Endodermal cell (in vitro differentiated cells): Measurements from ENCODE around the gene FGF22. TPM values are rescaled to one million over a fixed set of nuclear protein-coding genes. Genes with fewer than 3 reads are reported as not detected.

Experiments
- DNase-seq: peaks from one replicate; pipeline ENCODE4 v3.0.0-alpha.2; 2017
- H3K27ac ChIP-seq: 2 replicates; pipeline ENCODE4 v1.5.1; 2013; ENCODE audit warnings: mild to moderate bottlenecking, low read depth, low read length, moderate library complexity
- H3K27me3 ChIP-seq: 2 replicates; pipeline ENCODE4 v1.6.1; 2013; ENCODE audit warnings: mild to moderate bottlenecking, low read length, moderate library complexity; ENCODE audit not compliant: insufficient read depth, control insufficient read depth, poor library complexity, severe bottlenecking
- H3K36me3 ChIP-seq: 2 replicates; pipeline ENCODE4 v1.7.0; 2013; ENCODE audit warnings: mild to moderate bottlenecking, low read length, moderate library complexity; ENCODE audit not compliant: control insufficient read depth, insufficient read depth
- H3K4me1 ChIP-seq: one replicate; pipeline ENCODE4 v1.7.0; 2013; ENCODE audit warnings: low read length; ENCODE audit not compliant: control insufficient read depth, insufficient read depth
- H3K4me3 ChIP-seq: 2 replicates; pipeline ENCODE4 v1.5.1; 2013; ENCODE audit warnings: mild to moderate bottlenecking, low read length, moderate library complexity
- H3K9ac ChIP-seq: 2 replicates; pipeline ENCODE4 v1.6.1; 2013; ENCODE audit warnings: mild to moderate bottlenecking, low read length, moderate library complexity; ENCODE audit not compliant: poor library complexity, severe bottlenecking; ENCODE audit errors: extremely low read depth
- H3K9me3 ChIP-seq: 2 replicates; pipeline ENCODE4 v1.6.1; 2013; ENCODE audit warnings: mild to moderate bottlenecking, low read length, moderate library complexity; ENCODE audit not compliant: control insufficient read depth
- H3K27ac Mint-ChIP-seq: 2 replicates; pipeline ENCODE4 v1.8.0; 2020; ENCODE audit warnings: mixed read lengths
- H3K27me3 Mint-ChIP-seq: 2 replicates; pipeline ENCODE4 v1.8.0; 2021; ENCODE audit warnings: mild to moderate bottlenecking, mixed read lengths; ENCODE audit not compliant: insufficient read depth
- H3K36me3 Mint-ChIP-seq: 2 replicates; pipeline ENCODE4 v1.8.0; 2020; ENCODE audit warnings: low read depth, mixed read lengths
- H3K4me1 Mint-ChIP-seq: 2 replicates; pipeline ENCODE4 v1.8.0; 2020; ENCODE audit warnings: mixed read lengths
- H3K4me3 Mint-ChIP-seq: 2 replicates; pipeline ENCODE4 v1.8.0; 2020; ENCODE audit warnings: mild to moderate bottlenecking, moderate library complexity, mixed read lengths
- H3K9me3 Mint-ChIP-seq: 2 replicates; pipeline ENCODE4 v1.8.0; 2020; ENCODE audit warnings: mild to moderate bottlenecking, mixed read lengths
- WGBS, 2 experiments: methylation state at CpG; one replicate each; pipeline versions ENCODE4 v1.1.5 to v1.1.7; 2013; ENCODE audit warnings: missing lambda C conversion rate in 2 of 2, mixed read lengths in 1 of 2; ENCODE audit not compliant: insufficient coverage in 1 of 2, insufficient read length in 1 of 2; 5-methylcytosine and 5-hydroxymethylcytosine counted together
- long read RNA-seq, 4 experiments: library from polyadenylated mRNA in 2 of 4; library from RNA in 1 of 4; library from capped mRNA in 1 of 4; stranded (forward) in 3 of 4; unstranded in 1 of 4; transcript quantifications; one replicate each; pipeline ENCODE4 v2.0.0, GENCODE V29; 2020 to 2021; ENCODE audit warnings: inconsistent platforms in 1 of 4
- polyA plus RNA-seq, 2 experiments: library from polyadenylated mRNA; stranded (reverse); fragments of 50-300 nt; gene quantifications; one replicate each; pipeline ENCODE4 v1.2.3, GENCODE V29; 2013
- total RNA-seq, 2 donors: library from RNA; stranded (reverse); fragmentation: NEBNext Ultra II Directional in 1 of 2; extraction: Animal tissue kit (Norgen Biotek cat#: 25700) in 1 of 2; gene quantifications; 2 replicates in 1 of 2; 3 replicates in 1 of 2; pipeline ENCODE4 v1.2.1, GENCODE V29; 2021
- TF ChIP-seq, protein P1 (sequence below): fragments of 200-600 bp; sonication (generic); conservative IDR thresholded peaks from 2 replicates; pipeline ENCODE4 v1.5.0; 2021; ENCODE audit warnings: antibody characterized with exemption, mild to moderate bottlenecking

Gene FGF22
- under 1 TPM; 0.81 to 0.82 TPM for total RNA-seq
- 0.21 TPM for polyA plus RNA-seq (2013, experiment 1 of 2)
- polyA plus RNA-seq (2013, experiment 2 of 2), result not detected
- long read RNA-seq, experiment 1, result 0 reads
- long read RNA-seq, experiment 2, partial matches to known transcripts, result 0 of 1 reads
- long read RNA-seq, experiment 2, other reads (novel, unspliced or antisense), result 0 of 1 reads
- long read RNA-seq, experiment 3, partial matches to known transcripts, result 0 of 1 reads
- long read RNA-seq, experiment 3, other reads (novel, unspliced or antisense), result 1 of 1 reads
- long read RNA-seq, experiment 4, result 0 reads

DNA sequence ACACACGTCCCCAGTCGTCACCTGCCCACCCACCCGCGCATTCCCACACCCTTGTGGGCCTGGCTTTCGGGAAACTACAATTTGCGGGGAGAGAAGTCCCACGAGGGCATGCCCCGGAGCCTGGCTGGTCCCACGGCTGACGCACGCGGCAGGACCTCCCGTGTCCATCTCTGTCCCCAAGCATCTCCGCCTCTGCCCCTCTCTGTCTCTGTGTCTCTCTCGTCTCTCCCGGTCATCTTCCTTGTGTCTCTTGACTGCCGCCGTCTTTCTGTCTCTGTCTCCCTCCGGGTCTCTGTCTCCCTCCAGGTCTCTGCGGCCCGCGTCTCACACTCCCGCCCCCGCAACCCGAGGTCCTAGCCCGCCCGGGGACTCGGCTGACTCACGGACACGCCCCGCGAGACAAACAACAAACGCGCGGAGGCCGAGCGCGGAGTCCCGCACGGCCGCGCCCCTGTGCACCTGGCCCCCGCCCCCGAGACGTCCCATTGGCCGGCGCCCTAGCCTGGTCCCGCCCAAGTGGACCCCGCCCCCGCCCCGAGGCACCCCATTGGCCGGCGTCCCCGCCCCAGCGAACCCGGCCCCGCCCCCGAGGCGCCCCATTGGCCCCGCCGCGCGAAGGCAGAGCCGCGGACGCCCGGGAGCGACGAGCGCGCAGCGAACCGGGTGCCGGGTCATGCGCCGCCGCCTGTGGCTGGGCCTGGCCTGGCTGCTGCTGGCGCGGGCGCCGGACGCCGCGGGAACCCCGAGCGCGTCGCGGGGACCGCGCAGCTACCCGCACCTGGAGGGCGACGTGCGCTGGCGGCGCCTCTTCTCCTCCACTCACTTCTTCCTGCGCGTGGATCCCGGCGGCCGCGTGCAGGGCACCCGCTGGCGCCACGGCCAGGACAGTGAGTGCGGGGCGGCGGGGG is at the start of gene FGF22:
TSS of gene FGF22 (plus strand) at position 627 of the 908 bp plus-strand sequence. CDS start at position 674, 47 bp downstream.
- Mint-ChIP-seq H3K27me3 (peaks cover 33% of the 10 kb centered on the region), H3K27ac (peak within 1 kb of the TSS; percentile 35), H3K9me3 (no peaks in the 10 kb centered on the region), H3K4me3 (peak within 1 kb of the TSS; percentile 54), H3K36me3 (no peaks in the 10 kb centered on the region), H3K4me1 (no peaks in the 10 kb centered on the region)
- WGBS, 2 experiments, result 9 to 21% methylated on average over 35 to 106 of the region's 109 CpGs
- TF ChIP-seq, protein P1, sequence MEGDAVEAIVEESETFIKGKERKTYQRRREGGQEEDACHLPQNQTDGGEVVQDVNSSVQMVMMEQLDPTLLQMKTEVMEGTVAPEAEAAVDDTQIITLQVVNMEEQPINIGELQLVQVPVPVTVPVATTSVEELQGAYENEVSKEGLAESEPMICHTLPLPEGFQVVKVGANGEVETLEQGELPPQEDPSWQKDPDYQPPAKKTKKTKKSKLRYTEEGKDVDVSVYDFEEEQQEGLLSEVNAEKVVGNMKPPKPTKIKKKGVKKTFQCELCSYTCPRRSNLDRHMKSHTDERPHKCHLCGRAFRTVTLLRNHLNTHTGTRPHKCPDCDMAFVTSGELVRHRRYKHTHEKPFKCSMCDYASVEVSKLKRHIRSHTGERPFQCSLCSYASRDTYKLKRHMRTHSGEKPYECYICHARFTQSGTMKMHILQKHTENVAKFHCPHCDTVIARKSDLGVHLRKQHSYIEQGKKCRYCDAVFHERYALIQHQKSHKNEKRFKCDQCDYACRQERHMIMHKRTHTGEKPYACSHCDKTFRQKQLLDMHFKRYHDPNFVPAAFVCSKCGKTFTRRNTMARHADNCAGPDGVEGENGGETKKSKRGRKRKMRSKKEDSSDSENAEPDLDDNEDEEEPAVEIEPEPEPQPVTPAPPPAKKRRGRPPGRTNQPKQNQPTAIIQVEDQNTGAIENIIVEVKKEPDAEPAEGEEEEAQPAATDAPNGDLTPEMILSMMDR, result no peak
- peaks cover 21% of the 10 kb centered on the region for H3K27me3 ChIP-seq
- DNase-seq, result peak; percentile 98
- no peak within 1 kb of the TSS for H3K9ac ChIP-seq
- H3K4me1 ChIP-seq, result no peaks in the 10 kb centered on the region
- no peak within 1 kb of the TSS for H3K27ac ChIP-seq
- peak within 1 kb of the TSS; percentile 77 for H3K4me3 ChIP-seq
- no peaks in the 10 kb centered on the region for H3K9me3 ChIP-seq
- H3K36me3 ChIP-seq, result no peaks in the 10 kb centered on the region

GRCh38 chr19:590396-590745 is 49.3 kb upstream of the FGF22 start:
- Histone ChIP-seq H3K9me3 (no peaks in the 10 kb centered on the region), H3K36me3 (no peaks in the 10 kb centered on the region), H3K27ac (no peak overlapping the region), H3K27me3 (peaks cover 58% of the 10 kb centered on the region), H3K4me1 (no peaks in the 10 kb centered on the region), H3K9ac (no peak overlapping the region), H3K4me3 (no peak overlapping the region)
- DNase-seq, result peak; percentile 74
- Mint-ChIP-seq H3K9me3 (no peaks in the 10 kb centered on the region), H3K27ac (no peak overlapping the region), H3K36me3 (no peaks in the 10 kb centered on the region), H3K4me1 (no peaks in the 10 kb centered on the region), H3K27me3 (peaks cover 49% of the 10 kb centered on the region), H3K4me3 (no peak overlapping the region)
- TF ChIP-seq, protein P1, result no peak
- 1 to 3% methylated on average over 12 to 50 of the region's 50 CpGs for WGBS, 2 experiments

- DNase-seq, result no peak
- no peak overlapping the region for H3K27ac Mint-ChIP-seq
- no peaks in the 10 kb centered on the region for H3K36me3 Mint-ChIP-seq
- H3K9ac ChIP-seq, result no peak overlapping the region
- 14 to 20% methylated on average over 1 to 41 of the region's 41 CpGs for whole genome bisulfite sequencing, 2 experiments
- no peaks in the 10 kb centered on the region for H3K9me3 Mint-ChIP-seq
- H3K4me1 Mint-ChIP-seq, result no peaks in the 10 kb centered on the region
- H3K4me3 Mint-ChIP-seq, result no peak overlapping the region
- TF ChIP-seq, protein P1, result no peak
- H3K36me3 ChIP-seq, result no peaks in the 10 kb centered on the region
- H3K4me1 ChIP-seq, result no peaks in the 10 kb centered on the region
- H3K27ac ChIP-seq, result no peak overlapping the region
- no peak overlapping the region for H3K4me3 ChIP-seq
- peaks cover 58% of the 10 kb centered on the region for H3K27me3 ChIP-seq
- no peaks in the 10 kb centered on the region for H3K9me3 ChIP-seq
- peaks cover 51% of the 10 kb centered on the region for H3K27me3 Mint-ChIP-seq
These were observed 49.0 kb upstream of the FGF22 start for GRCh38 chr19:590750-591098.
